SKM-1 (cell line): Measurements from ENCODE around the gene MEIKIN.
"Not testable (repeated sequence)": the region's sequence is repeated elsewhere in the genome, so short reads cannot be mapped to it uniquely, and the experiment has no call there.

ENCODE experiments used
- DNase-seq: peaks from one replicate; lab custom pipeline; 2025; ENCODE audit not compliant: unreplicated experiment; lab: John Stamatoyannopoulos, UW

MEIKIN gene

DNA sequence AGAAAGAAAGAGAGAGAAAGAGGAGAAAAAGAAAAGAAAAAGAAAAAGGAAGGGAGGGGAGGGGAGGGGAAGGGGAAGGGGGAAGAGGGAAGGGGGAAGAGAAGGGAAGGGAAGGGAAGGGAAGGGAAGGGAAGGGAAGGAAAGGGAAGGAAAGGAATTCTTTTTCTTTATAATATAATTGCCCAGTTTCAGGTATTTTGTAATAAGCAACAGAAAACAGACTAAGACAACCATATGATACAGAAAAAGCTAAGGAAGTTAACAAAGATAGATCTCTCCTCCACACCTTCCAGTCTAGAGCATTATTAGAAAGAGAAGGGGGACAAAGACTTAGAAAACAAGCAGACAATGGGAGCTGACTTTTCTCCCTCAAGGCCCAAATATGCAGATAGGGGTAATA, 31.0 kb downstream of the MEIKIN start:
- DNase-seq = no peak

DNA sequence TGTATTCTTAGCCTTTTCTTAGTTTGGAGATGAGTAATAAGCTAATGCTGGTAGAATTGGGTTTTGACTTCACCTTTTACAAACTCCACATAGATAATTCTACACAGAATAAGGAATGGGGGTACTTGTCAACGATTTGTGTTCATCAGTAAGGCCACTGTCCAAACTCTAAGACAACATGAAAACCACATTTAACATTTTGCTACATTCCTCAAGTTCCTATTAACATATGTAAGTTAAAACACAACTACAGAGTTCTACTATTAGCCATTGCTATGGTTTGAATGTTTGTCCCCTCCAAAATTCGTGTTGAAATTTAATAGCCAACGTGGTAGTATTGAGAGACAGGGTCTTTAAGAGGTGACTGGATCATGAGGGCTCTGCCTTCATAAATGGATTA, 31.9 kb downstream of the MEIKIN start:
- no peak for DNase-seq

DNA sequence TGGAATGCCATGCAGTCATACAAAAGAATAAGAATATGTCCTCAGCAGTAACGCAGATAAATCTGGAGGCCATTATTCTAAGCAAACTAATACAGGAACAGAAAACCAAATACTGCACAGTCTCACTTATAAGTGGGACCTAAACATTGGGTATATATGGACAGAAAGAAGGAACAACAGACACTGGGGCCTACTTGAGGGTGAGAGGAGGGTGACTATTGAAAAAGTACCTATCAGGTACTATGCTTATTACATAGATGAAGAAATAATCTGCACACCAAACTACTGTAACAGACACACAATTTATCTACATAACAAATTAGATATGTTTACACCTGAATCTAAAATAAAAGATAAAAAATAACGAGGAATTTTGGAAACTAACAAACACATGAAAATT, 38.8 kb downstream of the MEIKIN start:
- DNase-seq = no peak

DNA sequence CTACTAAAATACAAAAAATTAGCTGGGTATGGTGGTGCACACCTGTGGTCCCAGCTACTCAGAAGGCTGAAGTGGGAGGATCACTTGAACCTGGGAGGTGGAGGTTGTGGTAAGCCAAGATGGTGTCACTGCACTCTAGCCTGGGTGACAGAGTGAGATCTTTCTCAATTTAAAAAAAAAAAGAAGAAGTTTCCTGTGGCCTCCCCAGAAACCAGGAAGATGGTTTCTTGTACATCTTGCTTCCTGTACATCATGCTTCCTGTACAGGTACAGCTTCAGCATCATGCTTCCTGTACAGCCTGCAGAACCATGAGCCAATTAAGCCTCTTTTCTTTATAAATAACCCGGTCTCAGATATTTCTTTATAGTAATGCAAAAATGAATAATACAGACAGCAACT, 43.2 kb downstream of the MEIKIN start:
- DNase-seq = not testable (repeated sequence)

DNA sequence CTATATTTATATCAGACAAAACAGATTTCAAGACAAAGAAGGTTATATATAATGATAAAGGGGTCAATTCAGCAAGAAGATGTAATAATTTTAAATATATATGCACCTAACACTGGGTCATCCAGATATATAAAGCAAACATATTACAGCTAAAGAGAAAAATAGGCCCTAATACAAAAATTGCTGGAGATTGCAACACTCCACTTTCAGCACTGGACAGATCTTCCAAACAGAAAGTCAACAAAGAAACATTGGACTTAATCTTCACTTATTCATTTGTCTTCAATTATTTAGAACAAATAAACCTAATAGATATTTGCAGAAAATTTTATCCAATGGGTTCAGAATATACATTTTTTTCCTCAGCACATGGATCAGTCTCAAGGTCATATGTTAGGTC, 45.8 kb downstream of the MEIKIN start:
- DNase-seq = no peak

DNA sequence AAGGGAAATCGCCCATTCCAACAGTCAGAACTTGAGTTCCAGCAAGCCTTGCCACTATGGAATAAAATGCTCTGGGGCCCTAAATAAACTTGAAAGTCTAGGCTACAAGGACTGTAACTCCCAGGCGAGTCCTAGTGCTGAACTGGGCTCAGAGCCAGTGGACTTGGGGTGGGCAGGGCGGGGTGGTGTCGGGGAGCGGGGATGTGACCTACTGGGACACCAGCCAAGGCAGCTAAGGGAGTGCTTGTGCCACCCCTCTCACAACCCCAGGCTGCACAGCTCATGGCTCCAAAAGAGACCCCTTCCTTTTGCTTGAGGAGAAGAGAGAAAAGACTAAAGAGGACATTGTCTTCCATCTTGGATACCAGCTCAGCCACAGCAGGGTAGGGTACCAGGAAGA, 61.5 kb downstream of the MEIKIN start:
- no peak for DNase-seq

DNA sequence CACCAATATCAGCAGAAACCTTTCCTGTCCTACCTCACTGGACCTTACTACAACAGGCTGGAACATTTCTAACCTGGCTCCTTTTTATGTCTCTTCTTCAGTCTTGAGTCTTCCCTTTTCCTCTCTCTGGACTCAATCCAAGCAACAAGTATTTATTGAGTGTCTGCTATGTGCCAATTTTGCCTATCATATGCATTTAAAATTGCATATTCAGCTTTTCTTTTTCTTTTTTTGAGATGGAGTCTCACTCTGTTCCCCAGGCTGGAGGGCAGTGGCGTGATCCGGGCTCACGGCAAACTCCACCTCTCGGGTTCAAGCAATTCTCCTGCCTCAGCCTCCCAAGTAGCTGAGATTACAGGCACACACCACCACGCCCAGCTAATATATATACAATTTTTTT, 65.8 kb downstream of the MEIKIN start:
- no peak for DNase-seq

DNA sequence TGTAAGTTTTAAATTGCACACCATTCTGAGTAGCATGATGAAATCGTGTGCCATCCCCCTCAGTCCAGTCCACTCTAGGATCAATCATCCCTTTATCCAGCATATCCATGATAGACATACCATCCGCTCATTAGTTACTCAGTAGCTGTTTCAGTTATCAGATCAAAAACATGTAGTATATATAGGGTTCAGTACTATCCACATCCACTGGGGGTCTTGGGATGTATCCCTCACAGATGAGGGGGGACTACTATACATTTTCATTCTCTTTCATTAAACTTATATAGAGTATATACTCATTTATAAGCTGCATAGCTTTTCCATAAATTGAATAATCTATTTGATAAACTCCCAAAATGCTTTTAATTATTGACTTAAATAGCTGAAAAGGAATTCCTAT, 67.6 kb downstream of the MEIKIN start:
- DNase-seq = no peak

DNA sequence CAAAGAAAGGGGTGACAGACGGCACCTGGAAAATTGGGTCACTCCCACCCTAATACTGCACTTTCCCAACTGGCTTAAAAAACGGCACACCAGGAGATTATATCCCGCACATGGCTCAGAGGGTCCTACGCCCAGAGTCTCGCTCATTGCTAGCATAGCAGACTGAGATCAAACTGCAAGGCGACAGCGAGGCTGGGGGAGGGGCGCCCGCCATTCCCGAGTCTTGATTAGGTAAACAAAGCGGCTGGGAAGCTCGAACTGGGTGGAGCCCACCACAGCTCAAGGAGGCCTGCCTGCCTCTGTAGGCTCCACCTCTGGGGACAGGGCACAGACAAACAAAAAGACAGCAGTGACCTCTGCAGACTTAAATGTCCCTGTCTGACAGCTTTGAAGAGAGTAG, 74.2 kb downstream of the MEIKIN start:
- DNase-seq = not testable (repeated sequence)

DNA sequence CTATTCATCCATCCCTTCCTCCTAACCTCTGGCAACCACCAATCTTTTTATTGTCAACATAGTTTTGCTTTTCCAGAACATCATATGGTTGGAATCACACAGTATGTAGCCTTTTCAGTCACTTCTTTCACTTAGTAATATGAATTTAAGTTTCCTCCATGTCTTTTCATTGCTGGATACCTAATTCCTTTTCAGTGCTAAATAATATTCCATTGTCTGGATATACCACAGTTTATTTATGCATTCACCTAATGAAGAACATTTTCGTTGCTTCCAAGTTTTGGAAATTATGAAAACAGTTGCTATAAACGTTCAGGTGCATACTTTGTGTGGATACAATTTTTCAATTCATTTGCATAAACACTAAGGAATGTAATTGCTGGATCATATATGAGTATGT, 77.9 kb downstream of the MEIKIN start:
- no peak for DNase-seq

DNA sequence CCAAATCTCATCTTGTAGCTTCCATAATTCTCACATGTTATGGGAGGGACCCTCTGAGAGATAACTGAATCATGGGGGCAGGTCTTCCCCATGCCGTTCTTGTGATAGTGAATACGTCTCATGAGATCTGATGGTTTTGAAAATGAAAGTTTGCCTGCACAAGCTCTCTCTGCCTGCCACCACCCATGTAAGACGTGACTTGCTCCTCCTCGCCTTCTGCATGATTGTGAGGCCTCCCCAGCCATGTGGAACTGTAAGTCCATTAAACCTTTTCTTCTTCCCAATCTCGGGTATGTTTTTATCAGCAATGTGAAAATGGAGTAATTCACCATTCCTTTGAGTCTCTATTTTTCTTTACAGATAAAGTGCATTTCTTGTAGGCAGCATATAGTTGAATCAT, 81.8 kb downstream of the MEIKIN start:
- no peak for DNase-seq

DNA sequence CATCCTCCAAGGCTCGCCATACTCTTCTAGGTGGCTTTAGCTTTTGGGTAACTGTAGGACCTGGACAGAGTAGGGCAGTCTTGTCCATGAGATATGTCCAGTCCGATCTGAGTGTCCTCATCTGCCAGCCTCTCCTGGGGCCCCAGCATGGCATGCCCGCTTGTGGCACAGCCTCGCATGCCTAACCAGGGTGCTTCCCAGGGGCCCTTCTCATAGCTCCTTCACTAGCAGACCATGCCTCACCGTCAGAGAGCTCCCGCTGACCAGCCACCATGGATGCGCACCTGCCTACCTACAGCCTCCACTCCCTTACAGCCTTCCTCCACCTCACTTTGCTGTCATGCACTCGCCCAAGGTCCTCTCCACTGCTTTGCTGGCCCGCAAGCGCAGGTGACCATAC, 88.1 kb downstream of the MEIKIN start:
- DNase-seq = no peak

DNA sequence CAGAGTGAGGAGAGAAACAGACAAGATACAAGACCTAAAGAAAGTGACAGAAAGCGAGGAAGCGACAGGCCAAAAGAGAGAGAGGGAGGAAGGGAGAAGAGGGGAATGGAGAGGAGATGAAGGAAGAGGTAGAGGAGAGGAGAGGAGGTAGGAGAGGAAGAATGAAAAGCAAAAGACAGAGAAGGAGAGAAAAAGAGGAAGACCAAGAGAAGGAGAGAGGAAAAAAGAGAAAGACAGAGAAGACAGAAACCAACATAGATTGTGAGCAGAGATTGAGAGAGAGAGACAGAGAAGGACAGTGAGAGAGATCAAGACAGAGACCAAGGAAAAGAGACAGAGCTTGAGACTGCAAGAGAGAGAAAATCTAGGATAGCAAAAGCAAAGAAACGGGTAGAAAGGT, 90.0 kb downstream of the MEIKIN start:
- no peak for DNase-seq

DNA sequence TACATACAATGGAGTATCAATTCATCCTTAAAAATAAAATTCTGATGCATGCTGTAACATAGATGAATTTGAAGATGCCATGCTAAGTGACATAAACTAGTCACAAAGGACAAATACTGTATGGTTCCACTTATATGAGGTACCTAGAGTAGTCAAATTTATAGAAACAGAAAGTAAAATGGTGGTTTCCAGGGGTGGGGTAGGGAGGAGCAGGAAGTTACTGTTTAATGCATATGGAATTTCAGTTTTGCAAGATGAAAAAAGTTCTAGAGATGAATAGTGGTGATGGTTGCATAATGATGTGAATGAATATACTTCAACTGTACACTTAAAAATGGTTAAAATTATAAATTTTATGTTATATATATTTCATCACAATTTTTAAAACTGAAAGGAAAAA, 91.3 kb downstream of the MEIKIN start:
- DNase-seq = no peak

DNA sequence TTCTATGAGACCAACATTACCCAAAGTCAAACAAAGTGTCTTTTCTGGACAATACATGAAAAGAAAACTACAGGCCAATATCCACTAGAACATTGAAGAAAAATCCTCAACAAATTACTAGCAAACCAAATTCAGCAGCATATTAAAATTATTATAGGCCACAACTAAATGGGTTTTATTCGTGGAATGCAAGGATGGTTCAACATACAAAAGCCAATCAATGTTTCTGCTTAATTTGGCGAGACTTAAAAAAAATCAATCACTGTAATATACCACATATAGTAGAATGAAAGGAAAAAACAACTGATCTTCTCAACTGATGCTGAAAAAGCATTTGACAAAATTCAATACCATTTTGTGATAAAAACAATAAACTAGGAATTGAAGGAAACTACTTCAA, 96.8 kb downstream of the MEIKIN start:
- no peak for DNase-seq

DNA sequence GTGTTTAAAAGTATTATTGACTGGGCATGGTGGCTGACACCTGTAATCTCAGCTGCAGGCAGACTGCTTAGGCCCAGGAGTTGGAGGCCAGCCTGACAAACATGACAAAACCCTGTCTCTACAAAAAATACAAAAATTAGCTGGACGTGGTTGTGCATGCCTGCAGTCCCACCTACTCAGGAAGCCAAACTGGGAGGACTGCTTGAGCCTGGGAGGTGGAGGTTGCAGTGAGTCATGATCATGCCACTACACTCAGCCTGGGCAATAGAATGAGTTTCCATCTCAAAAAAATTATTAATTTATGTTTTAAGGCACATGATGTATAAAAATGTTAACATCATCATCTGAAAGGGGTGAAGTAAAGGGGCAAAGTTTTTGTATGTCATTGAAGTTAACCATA, 98.9 kb downstream of the MEIKIN start:
- no peak for DNase-seq

DNA sequence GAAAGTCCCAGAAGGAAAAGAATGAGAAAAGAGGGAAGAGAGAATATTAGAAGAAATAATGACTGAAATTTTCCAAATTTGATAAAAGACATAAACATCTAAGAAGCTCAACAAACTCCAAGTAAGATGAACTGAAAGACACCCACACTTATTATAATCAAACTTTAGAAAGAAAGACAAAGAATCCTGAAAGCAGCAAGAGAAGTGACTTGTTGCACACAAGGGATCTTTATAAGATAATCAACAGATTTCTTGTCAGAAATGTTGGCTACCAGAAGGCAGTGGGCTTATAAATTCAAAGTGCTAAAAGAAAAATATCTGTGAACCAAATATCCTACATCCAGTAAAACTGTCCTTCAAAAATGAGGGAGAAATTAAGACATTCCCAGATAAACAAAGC, 99.6 kb downstream of the MEIKIN start:
- no peak for DNase-seq

DNA sequence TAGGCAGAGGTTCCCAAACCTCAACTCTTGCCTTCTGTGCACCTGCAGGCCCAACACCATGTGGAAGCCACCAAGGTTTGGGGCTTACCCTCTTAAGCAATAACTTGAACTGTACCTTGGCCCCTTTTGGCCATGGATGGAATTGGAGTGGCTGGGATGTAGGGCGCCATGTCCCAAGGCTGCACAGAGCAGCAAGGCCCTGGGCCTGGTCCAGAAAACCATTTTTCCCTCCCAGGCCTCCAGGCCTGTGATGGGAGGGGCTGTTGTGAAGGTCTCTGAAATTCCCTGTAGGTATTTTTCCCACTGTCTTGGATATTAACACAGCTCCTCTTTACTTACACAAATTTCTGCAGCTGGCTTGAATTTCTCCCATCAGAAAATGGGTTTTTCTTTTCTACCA, 102.5 kb downstream of the MEIKIN start:
- not testable (repeated sequence) for DNase-seq

DNA sequence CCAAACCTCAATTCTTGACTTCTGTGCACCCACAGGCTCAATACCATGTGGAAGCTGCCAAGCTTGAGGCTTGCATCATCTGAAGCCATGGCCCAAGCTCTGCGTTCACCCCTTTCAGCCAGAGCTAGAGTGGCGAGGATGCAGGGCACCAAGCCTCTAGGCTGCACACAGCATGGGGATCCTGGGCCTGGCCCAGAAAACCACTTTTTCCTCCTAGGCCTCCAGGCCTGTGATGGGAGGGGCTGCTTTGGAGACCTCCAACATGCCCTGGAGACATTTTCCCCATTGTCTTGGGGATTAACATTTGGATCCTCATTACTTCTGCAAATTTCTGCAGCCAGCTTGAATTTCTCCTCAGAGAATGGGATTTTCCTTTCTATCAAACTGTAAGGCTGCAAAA, 112.8 kb downstream of the MEIKIN start:
- DNase-seq = not testable (repeated sequence)

DNA sequence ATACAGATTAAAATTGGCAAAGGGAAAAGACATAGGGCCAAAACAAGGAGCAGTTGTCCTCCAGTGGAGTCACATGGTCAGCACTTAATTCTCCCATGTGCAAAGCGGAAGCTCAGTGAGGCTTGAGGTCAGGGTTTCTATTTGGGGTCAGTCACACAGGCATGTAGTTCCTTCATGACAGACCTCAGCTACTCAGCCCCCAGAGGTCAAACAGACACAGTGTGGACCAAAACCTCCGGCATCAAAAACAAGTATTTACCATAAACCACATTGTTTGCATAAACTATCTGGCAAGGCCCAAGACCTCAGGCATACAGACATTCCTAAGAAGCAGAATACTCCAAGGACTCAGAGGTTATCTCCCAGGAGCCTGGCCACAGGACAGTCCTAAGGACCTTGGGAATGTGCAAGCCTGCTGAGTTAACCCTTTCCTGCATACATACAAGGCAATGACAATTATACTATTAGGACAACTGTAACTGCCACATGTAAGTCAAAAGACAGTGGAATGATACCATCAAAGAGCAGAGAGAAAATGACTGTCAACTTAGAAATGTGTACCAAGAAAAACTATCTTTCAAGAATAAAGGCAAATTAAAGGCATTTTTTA, 120.0 kb downstream of the MEIKIN start:
- DNase-seq = no peak

DNA sequence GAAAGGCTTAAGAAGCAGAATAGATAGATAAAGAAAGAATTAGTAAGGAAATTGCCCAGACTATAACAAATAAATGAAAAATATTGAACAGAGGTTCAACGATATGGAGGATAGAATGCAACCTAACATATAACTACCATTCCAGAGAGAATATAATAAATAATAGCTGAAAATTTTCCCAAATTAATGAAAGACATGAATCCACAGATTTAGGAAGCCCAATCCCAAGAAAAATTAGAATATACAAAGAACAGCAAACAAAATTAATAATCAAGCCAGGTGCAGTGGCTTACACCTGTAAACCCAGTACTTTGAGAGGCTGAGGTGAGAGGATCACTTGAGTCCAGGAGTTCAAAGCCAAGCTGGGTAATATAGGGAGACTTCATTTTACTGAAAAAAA, 120.8 kb downstream of the MEIKIN start:
- no peak for DNase-seq

DNA sequence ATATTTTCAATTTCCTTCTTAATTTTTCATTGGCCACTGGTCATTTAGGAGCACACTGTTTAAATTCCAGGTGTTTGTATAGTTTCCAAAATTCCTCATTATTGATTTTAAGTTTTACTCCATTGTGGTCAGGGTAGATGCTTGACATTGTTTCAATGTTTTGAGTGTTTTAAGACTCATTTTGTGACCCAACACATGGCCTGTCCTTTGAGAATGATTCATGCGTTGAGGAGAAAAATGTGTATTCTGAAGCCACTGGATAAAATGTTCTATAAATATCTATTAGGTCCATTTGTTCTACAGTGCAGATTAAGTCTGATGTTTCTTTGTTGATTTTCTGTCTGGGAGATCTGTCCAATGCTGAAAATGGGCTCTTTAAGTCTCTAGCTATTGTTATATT, 124.2 kb downstream of the MEIKIN start:
- no peak for DNase-seq

DNA sequence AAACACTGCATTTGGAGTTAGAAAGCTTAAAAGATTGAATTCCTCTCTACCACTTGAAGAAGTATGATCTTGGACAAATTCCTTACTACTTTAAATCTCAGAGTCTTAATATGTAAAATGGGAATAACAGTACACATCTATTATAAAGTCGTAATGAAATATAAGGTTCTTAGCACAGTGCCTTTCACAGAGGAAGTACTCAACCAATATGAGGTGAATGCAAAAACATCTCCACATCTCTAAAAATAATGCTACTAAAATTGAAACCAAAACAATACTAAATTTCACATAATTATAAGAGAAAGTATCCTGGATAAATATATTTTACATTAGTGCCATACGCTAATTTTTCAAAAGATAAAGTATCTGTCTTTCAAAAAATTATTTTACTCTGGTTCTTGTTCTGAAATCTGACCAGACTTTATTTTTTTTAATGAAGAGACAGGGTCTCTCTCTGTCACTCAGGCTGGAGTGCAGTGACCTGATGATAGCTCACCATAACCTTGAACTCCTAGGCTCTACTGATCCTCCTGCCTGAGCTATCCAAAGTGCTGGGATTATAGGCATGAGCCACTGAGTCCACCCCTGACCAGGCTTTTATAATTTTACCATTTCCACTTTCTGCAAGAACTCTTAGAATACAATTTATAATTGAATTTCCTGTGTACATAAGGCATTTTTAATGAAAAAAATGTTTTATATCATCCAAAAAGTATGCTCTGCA, 127.3 kb downstream of the MEIKIN start:
- no peak for DNase-seq
